Aortic smooth muscle cell (primary cell): ENCODE measurements around the gene PGA5. TPM values are rescaled to one million over a fixed set of nuclear protein-coding genes. Genes with fewer than 3 reads are reported as not detected.

Experiments
- total RNA-seq: library from RNA; depleted of rRNA; stranded (reverse); fragments of >200 nt; gene quantifications from 2 replicates; pipeline ENCODE4 v1.2.3, GENCODE V29; 2014

PGA5 gene
- 0.13 TPM in 1 of 2 replicates, not detected in the other for total RNA-seq

GRCh38 chr11:61240875-61241274 lies at the start of gene PGA5:
PGA5 (plus strand) TSS chr11:61241175; CDS start chr11:61241227, 52 bp downstream.

GRCh38 chr11:61202950-61203746 lies 37.8 kb upstream of the PGA5 start, which contains the start of gene PGA3:
PGA3 (plus strand) TSS chr11:61203515; CDS start chr11:61203565, 50 bp downstream.

GRCh38 chr11:61222047-61222446 lies 18.9 kb upstream of the PGA5 start, which contains the start of gene PGA4:
PGA4 (plus strand) TSS chr11:61222347; CDS start chr11:61222401, 54 bp downstream.

DNA sequence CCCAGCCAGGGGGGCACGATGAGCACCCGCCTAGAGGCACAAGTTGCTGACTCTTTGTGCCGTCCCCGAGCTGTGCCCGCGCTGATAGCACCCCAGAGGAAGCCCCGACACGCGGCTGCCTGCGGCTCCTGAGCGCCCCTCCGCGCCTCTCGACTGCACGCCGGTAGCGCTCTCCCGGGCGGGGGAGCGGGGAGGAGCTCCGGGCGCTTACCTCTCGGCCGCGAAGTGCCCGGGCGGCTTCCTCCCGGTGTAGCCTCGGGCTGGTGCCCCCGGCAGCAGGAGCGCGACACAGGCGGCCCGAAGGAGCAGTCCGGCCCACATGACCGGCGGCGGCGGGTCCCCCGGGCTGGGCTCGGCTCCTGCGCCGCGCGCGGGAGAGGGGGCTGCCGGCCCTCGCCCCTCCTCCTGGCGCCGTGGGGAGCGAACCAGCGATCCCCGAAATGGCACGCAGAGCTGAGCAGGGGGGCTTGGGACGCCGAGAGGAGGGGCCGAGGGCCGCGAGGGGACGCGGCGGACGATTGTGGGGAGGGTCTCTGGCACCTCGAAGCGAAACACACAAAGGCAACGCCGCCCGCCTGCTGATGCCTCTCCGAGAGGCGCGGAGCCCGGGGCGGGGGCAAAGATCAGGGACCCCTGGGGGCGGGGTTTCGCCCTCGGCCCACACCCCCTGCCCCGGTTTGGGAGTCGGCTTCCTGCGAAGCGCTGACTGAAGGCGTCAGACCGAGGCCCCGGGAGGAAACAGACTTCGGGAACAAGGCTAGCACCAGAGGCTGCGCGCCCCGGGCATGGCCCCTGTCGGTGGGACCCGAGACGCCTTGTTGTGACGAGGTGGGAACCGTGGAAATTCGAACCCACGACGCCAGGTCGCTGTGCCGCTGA lies 54.0 kb downstream of the PGA5 start, which contains the start of gene VWCE:
TSS of gene VWCE (minus strand) at position 600 of the 879 bp plus-strand sequence. CDS start at position 321, 279 bp downstream.

Other genes starting within 250 kb of the PGA5 start
- not detected in 2 replicates for gene CD5, start 138.7 kb upstream of the PGA5 start, total RNA-seq
- 8.1 and 8.8 TPM in 2 replicates for gene VPS37C, start 79.7 kb upstream of the PGA5 start, total RNA-seq
- gene PGA3, start 37.7 kb upstream of the PGA5 start, total RNA-seq, result 0.25 and 0.79 TPM in 2 replicates
- 0.06 TPM in 1 of 2 replicates, not detected in the other for gene PGA4, start 18.8 kb upstream of the PGA5 start, total RNA-seq
- gene VWCE, start 54.1 kb downstream of the PGA5 start, total RNA-seq, result 0.92 and 2.0 TPM in 2 replicates
- gene DDB1, start 91.9 kb downstream of the PGA5 start, total RNA-seq, result 315 and 361 TPM in 2 replicates
- 14.5 and 20.1 TPM in 2 replicates for gene TKFC, start 92.1 kb downstream of the PGA5 start, total RNA-seq
- 35.1 and 45.0 TPM in 2 replicates for gene CYB561A3, start 120.7 kb downstream of the PGA5 start, total RNA-seq
- gene TMEM138, start 121.2 kb downstream of the PGA5 start, total RNA-seq, result 16.1 and 17.7 TPM in 2 replicates
- 6.5 and 7.7 TPM in 2 replicates for gene TMEM216, start 151.4 kb downstream of the PGA5 start, total RNA-seq
- gene CPSF7, start 188.8 kb downstream of the PGA5 start, total RNA-seq, result 12.6 and 15.0 TPM in 2 replicates
- gene SDHAF2, start 188.9 kb downstream of the PGA5 start, total RNA-seq, result 40.7 and 42.9 TPM in 2 replicates